NCI-H2171 (cell line): ENCODE results near the gene CCPG1.

ENCODE experiments used
- DNase-seq: peaks from one replicate; lab custom pipeline; 2025; lab: John Stamatoyannopoulos, UW

Gene CCPG1

DNA sequence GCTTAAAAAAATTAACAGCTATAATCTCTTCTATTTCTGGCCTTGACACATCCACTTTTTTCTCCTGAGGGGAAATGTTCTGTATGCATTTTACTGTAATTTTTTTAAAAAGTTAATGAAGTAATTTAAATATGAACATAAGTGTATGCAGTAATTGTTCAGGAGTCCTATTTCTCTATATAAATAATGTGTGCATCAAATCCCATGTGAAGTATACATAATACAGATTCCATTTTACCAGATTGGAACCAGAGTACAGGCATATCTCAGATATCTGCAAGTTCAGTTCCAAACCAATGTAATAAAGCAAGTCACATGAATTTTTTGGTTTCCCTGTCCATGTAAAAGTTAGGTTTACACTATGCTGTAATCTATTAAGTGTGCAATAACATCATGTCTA lies 26.6 kb downstream of the CCPG1 start:
- DNase-seq = no peak

DNA sequence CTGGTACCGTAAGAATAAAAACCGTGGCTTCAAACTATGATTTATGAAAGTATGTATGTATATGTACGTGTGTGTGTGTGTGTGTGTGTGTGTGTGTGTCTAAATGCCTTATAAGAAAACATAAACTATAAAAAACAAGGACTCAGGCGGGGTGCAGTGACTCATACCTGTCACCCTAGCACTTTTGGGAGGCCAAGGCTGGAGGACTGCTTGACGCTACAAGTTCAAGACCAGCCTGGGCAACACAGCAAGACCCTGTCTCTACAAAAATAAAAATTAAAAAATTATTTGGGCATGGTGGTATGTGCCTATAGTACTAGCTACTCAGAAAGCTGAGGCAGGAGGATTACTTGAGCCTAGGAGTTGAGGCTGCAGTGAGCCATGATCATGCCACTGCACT lies 29.1 kb downstream of the CCPG1 start:
- DNase-seq = no peak

DNA sequence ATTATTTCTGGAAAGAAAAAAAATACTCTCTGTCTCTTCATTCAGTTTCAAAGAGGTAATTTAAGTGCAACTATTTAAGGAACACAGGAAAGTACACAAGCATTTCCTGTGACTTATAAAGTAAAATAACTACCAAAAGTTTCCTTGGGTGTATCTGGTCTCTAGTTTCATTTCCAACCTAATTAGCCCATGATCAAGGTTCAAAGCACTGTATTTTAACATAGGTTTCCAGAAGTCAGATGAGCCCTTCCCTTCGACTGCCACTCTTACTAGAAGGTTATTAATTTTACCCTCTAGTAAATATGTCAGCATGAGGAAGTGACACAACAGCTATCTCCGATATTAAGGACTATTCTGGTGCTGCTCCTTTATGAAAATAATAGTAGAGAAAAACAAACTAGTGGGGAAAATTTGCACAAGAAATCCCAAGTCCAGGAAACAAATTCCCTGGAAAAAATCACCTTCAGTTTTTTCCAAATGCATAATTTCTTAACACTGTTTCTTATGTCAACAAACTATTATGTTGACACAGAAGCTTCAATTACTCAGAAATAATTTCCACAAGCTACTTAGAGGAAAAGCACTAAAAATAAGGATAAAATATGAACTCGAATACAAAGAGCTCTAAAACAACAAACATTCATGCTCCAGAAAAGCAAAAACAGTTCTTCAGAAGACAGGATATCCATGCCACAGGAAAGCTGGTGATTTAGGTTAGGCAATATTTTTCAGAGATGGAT lies 35.3 kb downstream of the CCPG1 start:
- no peak for DNase-seq

DNA sequence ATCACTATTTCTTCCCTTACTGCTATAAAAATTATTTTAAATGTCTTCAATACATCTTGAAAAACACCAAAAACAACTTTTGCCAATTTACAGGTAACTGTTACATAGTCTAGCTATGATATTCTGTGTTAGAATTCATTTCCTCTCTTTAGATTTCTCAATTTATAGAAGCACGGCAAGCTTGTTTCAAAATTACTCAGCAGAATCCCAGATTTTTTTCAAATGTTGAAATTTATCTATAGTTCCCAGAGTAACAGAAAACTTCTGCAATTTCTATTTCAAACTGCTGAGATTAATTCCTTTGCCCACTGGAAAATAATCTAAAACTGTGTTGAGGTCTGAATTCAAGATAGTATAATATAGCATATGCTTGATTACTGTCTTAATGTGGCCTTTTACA lies 41.2 kb downstream of the CCPG1 start:
- DNase-seq = no peak

DNA sequence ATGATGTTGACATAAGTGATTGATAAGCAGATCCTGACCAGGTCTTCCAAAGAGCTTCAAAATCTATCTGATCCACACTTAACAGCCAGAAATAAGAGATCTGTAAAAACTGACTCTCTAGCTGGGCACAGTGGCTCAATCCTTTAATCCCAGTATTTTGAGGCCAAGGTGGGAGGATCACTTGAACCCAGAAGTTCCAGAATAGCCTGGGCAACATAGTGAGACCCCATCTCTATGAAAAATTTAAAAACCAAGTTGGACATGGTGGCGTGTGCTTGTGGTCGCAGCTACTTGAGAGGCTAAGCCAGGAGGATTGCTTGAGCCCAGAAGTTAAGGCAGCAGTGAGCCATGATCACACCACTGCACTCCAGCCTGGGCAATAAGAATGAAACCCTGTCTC lies 45.5 kb downstream of the CCPG1 start:
- no peak for DNase-seq

DNA sequence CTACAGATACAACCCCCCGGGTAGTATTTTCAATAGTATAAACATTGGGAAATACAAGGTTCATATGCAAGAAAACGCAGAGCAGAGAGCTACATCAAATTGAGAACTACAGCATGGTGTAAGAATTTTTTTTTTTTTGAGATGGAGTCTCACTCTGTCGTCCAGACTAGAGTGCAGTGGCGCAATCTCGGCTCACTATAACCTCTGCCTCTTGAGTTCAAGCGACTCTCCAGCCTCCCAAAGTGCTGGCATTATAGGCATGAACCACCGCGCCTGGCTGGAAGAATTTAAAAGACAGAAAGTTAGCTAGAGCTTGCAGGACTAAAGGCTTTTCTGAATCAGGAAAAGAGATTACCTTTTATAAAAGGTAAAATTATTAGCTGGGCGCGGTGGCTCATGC lies 47.1 kb downstream of the CCPG1 start:
- DNase-seq = no peak

DNA sequence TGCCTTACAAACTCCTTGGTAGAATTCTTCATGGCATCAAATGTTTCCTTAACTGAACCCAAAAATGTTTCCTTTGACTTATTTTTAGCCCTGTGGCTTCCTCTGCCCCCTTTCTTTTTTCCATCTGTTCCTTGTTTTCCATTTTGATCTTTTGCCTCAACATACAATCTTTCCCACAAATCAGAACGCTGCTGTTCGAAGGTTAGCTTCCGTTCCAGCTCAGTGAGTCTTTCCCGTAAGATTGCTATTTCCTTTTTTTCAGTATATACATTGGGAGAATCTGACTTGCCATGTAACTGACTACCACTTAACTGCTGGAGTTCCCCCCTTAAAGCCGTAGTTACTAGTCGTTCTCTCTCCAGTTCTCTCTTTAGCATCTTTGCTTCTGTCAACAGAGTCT lies 47.9 kb downstream of the CCPG1 start:
- DNase-seq = no peak

DNA sequence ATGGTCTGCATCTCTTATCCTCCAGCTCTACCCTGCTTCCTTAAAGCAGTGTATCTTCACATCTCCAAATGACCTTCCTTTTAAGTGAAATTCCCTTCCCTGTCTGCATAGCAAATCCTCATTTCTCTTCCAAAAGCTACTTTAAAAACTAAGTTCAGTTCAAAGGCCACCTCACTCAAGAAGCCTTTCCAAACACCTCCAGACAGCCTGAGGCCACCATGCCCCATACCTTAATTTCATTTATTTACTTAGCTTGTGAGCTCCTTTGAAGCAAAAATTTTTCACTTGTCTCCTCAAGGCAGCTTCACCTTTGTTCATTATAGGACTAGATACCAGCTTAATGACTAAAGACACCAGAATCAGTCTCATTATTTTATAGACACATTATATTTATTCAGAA lies 49.7 kb downstream of the CCPG1 start:
- no peak for DNase-seq

DNA sequence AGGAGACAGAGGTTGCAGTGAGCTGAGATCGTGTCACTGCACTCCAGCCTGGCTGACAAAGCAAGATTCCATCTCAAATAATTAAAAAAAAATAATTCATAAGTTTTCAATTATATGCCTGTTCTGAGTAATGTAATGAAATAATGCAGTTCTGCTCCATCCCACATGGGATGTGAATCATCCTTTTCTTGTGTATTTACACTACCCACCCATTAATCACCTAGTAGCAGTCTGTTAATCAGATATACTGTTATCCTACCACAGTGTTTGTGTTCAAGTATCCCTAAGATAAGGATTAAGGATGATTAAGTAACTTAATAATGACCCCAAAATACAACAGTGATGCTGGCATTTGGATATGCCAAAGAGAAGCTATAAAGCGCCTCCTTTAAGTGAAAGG lies 50.4 kb downstream of the CCPG1 start:
- DNase-seq = no peak

DNA sequence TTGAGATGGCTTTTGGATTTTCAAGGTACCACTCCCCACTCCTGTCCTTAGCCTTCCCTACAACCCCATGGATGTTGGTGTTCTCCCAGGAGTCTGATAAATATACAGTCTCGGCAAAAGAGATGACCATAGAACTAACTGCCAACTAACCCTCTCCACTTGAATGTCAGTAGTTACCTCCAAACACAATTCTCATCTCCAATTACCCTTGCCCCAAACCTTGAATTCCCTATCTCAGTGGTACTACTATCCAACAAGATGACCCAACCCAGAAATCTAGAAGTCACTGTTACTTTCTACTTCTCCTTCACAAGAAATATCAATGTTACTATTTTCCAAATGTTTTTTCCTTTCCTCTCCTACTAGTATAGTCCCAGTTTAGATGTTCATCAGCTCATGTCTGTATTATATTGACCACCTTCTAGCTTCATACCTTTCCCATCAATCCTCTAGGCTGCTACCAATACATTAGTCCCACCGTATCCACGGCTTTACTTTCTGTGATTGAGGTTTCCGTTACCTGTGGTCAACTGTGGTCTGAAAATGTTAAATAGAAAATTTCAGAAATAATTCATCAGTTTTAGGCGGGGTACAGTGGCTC lies 51.1 kb downstream of the CCPG1 start:
- DNase-seq = no peak

DNA sequence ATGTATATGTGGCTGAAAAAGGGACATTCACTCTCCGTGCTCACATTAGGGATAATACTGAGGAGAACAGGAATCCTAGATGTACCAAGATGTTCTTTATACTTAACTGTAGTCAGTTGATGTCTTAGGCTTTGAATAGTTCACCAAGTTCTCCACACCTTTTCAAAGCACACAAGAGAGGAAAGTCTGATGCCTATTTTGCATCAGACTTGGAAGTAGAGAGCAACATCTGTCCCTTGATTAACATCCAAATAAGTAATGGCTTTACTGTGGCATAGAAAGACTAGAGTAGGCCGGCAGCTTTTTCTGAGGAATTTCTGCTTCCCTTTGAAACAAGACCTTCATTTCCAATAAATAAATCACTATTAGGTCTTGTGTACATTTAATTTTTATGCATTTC lies 55.1 kb downstream of the CCPG1 start:
- DNase-seq = no peak

DNA sequence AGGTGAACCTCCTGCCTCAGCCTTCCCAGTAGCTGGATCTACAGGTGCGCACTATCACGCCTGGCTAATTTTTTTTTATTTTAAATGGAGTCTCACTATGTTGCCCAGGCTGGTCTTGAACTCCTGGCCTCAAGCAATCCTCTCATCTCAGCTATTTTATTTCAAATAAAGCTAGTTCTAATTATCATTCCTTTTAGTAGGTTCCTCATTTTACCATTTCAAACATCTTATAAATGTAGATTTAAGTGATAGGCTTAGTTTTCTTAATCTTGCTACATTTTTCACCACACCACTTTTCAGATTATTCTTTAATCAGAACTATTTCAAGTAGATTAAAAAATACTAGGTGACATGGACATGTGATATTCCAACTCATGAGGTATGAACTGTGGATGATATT lies 58.9 kb downstream of the CCPG1 start:
- DNase-seq = no peak

DNA sequence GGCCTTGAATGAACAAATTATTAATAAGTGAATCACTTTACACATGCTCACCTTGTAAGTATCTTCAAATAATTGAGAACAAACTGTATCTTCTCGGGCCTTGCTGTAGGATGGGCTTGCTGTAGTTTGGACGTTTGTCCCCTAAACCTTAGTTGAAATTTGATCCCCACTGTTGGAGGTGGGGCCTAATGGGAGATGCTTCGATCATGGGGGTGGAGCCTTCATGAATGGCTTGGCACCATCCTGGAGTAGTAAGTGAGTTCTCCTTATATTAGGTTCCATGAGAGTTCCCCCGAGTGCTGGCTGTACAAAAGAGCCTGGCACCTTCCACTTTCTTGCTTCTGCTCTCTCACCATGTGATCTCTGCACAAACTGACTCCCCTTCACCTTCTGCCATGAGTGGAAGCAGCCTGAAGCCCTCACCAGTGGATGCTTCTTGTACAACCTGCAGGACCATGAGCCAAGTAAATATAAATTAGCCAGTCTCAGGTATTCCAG lies 59.8 kb downstream of the CCPG1 start:
- no peak for DNase-seq

DNA sequence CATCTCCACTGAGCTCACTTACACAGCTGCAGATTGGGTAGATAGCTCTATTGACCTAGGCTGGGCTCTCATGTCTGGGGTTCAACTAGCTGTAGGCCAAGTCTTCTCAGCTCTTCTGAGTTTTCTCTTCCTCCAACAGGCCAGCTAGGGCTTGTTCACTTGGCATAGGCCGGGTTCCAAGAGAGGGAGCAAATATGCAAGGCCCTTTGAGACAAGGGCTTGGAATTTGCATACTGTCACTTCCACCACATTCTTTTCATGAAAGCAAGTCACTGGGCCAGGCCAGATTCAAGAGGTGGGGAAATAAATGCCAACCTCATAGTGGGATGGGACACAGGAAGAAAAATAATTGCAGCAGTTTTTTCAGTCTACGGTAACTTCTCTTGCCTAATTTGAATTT lies 64.0 kb downstream of the CCPG1 start:
- DNase-seq = no peak

DNA sequence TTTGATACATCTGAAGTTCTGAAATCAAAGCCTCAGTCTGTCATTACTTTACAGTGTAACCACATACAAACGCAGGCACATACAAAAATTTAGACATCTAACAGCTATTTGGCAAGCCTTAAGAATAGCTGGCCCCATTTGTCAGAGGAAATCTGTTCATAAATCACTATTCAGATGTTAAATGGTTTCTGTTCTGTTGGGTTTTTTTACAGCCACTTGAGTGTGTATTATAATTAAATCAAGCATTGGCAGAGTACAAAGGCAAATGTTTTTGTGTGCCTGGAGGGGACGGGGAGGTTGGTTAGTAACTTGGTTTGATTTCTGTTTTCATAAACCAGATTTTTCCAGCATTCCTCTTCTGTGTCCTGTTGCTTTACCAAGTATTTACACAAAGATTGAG lies 65.0 kb downstream of the CCPG1 start:
- peak; percentile 11 for DNase-seq

DNA sequence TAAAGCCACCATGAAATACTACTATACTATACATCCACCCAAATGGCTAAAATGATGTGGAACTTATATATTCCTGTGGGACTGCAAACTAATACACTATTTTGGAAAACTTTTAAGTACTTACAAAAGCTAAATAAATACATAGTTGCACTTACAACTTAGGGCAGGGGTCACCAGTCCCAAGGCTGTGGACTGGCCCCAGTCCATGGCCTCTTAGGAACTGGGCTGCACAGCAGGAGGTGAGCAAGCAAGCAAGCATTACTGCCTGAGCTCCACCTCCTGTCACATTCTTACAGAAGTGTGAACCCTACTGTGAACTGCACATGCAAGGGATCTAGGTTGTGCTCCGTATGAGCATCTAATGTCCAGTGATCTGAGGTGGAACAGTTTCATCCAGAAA lies 71.0 kb downstream of the CCPG1 start:
- DNase-seq = no peak

DNA sequence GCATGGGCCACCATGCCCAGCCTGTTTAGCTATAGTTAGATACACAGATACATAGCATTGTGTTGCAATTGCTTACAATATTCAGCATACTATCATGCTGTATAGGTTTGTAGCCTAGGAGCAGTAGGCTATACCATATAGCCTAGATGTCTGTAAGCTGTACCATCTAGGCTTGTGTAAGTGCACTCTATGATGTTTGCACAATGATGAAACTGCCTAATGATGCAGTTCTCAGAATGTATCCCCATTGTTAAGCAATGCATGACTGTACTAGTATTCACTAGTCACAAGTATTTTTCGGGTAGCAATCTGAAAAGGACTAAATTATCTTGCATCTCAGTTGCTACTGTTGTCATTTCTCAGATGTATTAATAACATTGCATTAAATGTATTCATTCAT lies 73.2 kb downstream of the CCPG1 start:
- DNase-seq = no peak

DNA sequence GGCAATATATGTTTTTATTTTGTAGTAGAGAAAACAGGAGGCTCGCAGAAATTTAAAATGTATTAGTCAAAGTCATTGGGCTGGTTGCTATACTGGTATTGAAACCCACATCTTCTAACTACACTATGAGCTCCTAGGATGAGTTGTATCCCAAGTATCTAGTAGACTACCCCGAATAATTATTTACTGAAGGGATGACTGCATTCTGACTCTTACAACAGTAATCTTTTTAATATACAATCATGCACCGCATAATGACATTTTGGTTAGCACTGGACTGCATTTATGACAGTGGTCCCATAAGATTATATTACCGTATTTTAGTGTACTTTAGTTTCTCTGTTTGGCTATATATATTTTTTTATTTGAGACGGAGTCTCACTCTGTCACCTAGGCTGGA lies 73.8 kb downstream of the CCPG1 start:
- no peak for DNase-seq

DNA sequence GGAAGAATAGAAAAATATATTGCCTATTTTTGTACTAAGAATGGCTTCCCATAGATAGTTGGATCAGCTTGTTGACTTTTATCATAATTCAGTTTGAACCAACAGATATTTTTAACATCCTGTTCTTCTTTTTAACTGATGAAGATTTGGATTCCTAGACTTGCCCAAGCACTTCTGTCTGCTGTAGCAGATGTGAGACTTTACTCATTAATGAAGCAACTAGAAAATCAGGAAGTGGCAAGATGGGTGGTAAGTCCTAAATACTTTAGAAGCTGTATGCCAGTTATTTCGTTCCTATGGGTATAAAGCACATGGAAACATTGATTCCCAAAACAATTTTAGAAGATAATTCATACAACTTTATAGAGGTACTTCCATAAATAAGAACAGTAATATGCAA lies 80.8 kb downstream of the CCPG1 start:
- no peak for DNase-seq

DNA sequence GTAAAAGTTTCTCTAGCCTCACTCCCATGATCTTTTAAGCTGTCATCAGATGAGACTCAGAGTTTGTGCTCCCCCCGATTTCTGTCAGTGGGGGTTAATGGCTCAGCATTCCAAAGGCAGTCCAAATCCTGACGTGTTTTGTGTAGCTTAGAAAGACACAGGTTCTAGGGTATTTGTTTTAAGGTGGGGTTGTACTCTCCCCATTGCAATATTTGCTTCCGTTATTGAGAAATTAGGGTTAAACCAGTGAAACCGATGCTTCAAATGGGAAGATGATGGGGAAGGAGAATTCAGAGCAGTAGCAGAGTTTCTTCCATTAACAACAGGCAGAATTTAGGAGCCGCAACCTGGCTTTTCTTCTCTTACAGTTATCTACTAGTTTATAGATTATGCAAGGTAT lies 85.7 kb downstream of the CCPG1 start:
- no peak for DNase-seq

DNA sequence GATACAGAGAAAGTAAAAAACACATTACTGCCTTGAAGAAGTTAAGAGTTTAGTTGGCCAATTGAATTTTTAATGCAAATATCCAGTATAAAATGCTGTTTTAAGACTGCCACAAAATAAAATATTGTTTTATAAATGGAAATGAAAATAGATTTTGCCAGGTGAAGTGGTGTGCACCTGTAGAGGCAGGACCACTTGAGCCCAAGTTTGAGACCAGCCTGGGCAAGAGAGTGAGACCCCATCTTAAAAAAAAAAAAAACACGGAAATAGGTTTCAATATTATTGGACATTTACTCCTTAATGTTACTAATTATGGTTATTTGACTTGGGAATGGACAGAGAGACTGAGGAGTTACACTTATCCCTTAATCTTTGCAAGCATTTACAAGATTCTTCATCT lies 87.2 kb downstream of the CCPG1 start:
- no peak for DNase-seq

DNA sequence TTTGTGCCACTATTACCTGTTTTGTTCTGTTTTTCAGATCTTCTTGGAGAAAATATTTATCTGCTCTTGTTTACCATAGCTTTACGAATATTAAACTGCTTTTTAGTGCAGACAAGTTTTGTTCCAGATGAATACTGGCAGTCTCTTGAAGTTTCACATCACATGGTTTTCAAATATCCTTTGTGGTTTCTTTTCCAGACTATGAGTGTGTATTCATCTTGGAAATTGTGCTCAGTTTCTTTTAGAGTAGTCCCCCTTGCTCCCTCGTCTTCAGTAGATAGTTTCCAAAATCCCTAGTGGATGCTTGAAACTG lies 88.0 kb downstream of the CCPG1 start:
- no peak for DNase-seq

DNA sequence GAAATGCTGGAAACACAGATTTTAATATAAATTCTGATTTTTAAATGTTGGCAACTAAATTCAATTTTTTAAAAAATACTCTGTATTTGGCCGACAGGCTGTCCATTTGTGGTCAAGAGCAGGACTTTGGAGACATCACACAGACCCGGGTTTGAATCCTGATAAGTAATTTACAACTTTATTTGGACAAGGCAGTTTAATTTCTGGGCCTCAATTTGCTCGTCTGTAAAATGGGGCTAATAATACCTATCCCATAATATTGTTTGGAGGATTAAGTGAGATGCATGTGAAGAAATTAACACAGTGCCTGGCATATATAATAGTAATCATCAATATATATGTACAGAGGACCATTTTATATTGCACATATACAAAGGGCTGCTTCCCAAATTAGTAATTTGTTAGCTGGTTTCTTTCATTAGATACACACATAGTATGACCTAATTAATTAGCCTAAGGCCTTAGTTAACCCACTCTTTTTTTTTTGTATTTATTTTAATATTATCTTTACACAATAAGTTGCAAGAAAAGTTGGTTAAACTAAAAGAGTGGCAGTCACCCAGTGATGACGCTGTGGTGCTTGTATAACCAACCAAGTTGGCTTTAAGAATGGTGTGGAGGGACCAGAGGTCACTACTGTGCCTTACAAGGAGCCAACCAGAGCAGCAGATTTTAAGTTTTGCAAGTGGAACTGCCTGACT lies 88.5 kb downstream of the CCPG1 start:
- no peak for DNase-seq
